RCC 7860 (cell line): ENCODE data around the gene PISD.

Experiments
- DNase-seq: peaks from one replicate; pipeline ENCODE4 v3.0.0-alpha.2; 2015; ENCODE audit warnings: low spot score
- FAIRE-seq: peaks from 2 replicates; lab custom pipeline; 2012; peaks lifted over from hg19 to GRCh38; lab: Jason Lieb, UNC

The PISD gene

DNA sequence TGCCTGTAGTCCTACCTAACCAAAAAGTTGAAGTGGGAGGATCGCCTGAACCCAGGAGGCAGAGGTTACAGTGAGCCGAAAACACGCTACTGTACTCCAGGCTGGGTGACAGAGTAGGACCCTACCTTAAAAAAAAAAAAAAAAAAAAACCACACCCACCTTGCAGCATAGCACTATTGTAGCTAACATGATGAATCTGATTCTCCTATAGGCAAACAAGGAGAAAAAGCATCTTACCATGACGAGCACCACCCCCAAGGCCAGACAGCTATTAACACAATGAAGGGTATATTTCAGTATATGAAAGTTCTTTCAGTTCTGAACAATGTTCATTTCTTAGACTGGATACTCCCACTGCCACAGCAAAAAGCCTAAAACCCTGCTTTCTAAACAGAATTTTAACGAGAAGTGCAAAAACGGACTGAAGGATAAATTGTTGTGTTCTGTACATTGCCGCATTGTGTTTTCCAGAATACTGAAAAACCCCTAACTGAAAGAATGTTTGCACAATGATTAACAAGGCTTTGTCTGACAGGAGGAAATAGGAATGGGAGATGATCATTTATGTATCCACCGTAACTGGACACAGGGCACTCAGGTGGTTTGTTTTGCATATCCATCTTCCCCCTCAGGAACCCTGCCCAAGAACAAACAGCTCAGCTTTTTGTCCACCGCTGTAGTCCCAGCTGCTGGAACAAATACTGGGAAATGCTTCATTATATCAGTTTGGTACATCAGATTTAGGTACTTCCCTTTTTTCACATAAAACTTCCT is 8.9 kb downstream of the PISD start:
- FAIRE-seq = peak; percentile 77
- peak; percentile 64 for DNase-seq

DNA sequence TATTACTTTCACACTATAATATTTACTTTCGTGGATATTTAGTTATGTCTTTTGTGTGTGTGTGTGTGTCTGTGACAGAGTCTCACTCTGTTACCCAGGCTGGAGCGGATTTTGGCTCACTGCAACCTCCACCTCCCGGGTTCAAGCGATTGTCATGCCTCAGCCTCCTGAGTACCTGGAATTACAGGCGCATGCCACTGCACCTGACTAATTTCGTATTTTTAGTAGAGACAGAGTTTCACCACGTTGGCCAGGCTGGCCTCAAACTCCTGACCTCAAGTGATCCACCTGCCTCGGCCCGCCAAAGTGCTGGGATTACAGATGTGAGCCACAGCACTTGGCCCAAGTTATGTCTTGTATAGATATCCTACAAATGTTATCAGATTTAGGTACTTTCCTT is 9.9 kb downstream of the PISD start:
- FAIRE-seq (no peak), DNase-seq (no peak)

DNA sequence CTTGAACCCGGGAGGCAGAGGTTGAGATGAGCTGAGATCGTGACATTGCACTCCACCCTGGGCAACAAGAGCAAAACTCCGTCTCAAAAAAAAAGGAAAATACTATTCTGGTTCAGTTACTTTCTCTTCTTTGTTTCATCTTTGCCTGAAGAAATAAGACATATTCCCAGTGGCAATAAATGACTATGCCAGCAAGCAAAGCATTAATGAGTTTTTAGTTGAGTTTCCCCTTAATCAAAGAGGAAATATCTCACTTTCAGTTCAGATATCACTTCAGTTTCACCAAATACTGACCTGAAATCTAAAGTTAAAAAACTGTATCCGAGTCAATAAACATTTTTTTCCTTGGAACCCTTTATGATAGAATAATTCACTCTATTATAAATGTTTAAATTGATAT is 10.4 kb downstream of the PISD start:
- DNase-seq (no peak), FAIRE-seq (no peak)

DNA sequence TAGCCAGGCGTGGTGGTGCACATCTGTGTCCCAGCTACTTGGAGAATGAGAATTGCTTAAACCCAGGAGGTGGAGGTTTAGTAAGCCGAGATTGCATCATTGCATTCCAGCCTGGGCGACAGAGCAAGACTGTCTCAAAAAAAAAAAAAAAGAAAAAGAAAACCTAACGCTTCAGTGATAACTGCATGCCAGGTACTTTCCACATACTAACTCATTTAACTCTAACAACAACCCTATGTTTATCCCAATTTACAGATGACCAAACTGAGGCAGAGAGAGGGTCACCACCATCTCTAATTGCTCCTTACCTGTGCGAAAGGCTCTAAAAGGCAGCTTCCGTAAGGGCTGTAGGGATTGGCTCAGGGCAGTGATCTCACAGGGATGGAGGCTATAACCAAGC is 11.6 kb downstream of the PISD start:
- FAIRE-seq (peak; percentile 90), DNase-seq (peak; percentile 75)

DNA sequence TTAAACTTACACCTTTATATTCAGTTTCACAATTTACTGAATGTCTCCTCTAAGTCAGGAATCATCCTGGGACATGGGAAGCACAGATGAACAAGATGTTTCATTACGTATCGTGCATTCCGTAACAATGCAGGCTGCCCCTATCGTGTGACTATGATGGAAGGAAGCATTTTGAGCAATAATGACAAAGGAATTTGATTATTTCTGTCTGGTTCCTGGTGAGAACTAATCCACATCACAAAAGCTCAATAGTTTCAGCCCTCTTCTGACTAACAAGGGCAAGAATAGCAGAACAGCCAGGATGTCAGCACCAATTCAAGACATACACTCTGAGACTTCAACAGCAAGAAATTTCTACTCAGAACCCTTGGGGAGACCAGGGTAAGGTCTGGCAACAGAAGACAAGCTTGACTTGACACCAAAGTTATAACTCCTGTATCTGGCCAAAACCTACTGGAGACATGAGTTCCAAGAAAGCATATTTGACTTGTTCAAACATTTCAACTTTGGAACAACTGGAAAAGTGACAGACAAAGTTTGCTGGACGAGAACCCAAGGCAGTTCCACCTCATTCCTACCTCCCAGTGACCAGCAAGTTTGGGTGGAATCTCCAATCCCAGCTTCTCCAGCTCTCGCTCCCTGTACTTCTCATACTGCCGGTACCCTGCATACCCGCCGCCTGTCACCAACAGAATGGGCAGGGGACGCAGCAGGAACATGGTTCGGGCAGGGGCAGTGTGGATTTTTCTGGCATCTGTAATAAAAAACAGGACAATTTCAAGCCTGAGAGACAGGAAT is 14.3 kb downstream of the PISD start:
- no peak for FAIRE-seq
- DNase-seq = peak; percentile 57

DNA sequence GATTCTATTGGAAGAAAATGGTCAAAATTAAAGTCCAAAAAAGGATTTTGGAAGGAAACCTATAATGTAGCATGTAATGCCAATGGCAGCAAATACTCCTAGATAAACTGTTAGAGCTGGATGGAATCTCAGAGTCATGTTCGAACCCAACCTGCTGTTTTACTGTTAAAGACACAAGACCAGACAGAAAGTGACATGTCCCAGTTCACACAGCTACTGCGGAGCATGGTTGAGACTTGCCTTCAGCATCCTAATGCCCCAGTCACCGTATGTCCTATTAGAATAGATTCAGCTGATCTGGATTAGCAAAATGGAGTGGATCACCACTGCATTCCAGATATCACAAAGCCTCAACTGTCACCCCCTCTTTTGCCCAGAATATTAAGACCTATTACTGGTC is 14.9 kb downstream of the PISD start:
- no peak for DNase-seq
- FAIRE-seq = no peak

DNA sequence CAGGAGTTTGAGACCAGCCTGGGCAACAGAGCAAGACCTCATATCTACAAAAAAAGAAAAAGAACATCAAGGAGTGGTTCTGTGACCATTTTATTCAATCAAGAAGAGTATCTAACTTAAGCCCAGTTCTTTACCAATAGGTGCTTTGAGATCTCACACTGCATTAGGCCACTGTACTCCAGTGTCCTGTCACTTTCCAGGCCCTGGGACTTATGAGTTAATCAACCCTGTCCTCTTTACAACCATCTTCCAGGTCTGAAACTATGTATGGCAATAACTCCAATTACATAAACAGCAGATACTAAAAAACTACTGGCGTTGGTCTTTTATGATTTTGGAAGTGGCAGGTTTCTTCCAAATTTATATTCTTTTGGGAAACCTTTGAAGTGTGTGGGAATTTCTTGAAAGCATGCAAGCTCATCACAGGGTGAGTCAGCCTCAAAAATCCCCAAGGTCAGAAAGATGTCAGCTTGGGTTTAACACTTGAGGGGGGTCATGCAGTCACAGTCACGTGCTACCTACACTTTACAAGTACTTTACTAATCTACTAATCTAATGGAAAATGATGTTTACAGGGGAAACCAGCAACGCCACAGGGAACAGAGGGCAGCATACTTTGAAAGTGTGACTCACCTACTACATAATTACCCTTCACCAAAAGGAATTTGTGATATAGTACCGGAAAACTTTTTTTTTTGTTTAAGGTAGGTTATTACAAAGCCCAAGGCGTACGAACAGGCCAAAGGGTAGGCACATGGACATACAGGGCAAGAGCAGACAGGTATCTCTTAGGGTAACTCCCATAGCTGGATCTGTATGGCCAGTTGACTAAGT is 15.6 kb downstream of the PISD start:
- DNase-seq = peak; percentile 99
- FAIRE-seq = peak; percentile 97

DNA sequence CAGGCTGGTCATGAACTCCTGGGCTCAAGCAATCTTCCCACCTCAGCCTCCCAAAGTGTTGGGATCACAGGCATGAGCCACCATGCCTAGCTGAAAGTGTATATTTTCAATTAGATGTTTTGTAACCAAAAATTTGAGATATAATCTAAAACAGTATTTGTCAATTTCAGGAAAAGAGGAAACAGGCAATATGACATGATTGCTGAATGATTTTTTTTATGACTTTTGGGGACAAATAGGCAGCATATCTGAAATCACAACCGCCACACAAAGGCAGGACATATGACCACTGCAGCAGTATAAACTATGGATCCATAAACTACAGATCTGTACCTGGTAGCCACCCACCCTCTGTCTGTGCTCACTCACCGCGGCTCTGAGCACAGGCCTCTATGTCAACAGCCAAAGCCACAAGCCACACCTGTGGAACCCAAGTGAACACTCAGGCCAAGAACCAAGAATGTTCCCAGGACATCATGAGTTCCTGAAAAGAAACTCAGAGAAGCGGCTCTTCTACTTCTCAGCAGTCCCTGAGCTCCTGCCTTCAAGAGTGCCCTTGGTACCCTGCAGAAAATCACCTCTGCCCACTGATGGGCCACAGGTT is 22.5 kb downstream of the PISD start:
- DNase-seq = no peak
- no peak for FAIRE-seq

DNA sequence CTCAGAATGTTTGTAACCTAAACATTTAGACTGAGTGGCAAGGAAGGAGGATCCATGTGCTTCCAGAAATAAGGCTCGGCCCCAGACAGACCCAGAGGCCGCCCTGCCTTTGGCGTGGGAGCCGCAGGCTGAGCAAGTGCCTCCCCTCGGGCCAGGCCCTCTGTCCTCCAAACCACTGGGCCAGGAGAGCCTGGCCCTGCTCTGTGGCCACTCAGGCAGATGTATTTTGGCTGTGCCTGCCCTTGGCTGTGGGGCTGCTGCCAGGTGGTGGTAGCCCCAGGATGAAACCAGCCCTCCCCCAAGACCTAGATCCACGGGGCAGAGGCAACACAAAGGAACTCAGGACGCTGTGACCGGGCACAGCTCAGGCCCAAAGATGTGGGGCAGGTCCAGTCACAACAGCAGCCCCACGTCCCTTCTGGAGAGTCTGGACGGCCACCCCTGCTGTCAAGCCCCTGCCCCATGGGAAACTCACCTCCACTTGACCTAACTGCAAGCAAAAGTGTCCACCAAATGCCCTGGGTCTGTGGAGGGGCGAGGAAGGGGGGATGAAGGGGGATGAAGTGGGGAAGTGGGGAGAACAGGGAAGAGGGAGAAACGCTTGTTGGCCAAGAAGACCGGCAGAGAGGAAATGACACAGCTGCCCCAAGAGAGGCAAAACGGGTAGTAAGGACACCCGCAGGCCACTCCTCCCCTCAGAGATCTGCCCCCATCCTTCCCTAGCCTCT is 24.0 kb downstream of the PISD start:
- peak; percentile 69 for FAIRE-seq
- peak; percentile 61 for DNase-seq

DNA sequence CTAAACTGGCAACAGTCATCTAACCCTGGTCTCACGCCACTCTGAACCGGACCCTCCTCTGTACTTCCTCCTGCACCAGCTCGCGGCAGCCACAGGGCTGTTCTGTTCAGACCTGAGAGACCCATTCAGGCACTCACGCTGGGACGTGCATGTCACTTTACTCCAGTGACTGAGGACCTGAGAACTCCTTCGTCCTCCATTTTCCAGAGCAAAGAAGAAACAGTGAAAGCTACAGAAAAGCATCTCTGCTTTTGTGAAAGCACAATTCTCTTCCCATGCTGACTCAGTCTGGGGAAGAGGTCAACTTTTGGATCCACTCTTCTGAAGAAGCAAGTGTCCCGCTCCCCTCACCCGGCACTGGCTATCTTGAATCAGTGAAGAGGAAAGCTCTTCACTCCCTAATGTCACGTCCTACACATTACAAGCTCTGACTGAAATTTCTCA is 24.5 kb downstream of the PISD start:
- FAIRE-seq (peak; percentile 80), DNase-seq (peak; percentile 57)

DNA sequence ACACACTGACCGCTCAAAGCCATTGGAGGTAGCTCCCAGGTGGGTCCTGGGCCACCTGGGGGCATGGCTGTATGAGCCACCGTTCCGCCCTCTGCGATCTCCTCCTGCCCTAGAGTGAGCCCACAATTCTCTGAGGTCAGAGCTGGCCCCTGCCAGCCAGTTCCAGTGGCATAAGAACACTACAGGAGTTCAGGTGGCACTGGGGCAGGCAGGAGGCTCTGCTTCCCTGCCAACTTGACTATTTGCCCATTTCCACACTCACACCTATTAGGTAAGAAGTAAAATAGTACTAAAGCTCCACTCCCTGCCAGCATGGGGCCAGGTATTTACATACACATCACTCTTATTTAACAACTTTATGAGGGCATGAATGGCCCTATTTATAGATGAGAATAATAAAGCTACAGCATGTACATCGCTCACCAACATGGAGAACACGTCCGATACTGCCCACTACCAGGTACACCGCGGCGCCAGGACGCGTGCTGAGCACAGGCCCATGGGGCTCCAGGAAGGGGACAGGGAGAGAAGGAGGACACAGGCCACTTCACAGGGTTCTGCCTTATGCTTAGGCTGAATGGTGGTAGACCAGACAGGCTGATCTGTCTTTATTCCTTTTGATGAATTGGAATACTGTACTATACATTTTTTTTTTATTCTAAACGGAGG is 26.2 kb downstream of the PISD start:
- DNase-seq (no peak), FAIRE-seq (no peak)

DNA sequence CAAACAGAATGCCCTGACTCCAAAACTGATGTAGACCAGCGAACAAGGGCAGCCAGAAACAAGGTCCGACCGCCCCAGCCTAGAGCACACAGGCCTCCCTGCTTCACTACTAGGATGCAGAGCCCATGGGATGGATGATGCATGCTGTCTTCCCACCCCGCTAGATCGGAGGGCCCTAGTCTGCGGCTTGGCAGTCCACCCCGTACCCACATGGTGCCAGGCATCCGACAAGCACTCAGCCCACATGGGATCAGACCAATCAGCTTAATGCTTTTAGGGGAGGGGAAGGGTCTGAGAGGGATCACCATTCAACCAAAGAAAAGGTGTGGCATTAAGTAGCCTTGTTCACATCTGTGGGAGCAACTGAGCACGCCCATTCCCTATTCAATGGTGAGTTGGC is 30.6 kb downstream of the PISD start:
- no peak for FAIRE-seq
- DNase-seq = no peak

DNA sequence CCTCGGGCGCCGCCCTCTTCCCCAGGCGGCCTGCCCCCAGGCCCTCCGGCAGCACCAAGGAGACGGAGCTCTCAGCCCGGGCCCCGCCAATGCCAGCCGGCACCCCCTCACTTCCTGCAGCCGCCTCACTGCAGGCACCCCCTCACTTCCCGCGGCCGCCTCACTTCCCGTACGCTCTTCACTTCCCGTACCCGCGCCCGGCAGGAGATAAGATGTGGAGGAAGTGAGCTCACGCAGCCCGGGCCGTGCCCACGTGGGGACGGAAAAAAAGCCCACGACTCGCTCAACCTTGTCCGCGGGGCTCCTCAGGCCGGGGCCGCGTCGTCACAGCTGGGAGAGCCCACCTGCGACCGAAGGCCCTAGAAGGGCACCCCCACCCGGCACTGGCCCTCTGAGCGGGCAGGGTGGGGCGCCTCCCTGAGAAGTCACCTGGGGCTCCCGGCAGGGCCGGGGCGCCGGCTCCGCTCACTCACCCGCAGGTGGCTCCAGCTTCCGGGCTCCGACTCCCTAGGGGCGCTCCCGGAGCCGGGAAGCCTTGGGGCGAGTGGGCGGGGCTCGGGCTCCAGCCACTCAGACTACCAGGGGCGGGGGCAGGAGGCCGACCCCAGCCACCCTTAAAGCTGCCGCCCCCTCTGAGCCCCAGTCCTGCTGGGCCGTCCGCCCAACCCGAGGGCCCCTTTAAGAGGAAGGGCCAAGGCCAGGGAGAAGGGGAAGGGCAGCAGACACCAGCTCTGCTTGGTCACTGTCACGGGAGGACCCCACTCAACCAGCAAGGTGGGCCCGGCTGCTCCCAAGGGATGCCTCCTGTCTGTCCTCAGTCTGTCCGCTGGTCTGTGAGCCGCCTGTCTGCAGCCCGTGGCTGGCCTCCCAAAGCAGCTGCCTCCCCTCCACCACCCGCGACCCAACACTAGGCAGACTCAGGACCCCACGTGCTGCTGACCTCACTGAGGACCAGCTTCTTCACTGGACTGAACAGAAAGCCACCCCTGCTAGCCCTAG is 31.4 kb downstream of the PISD start:
- FAIRE-seq = no peak
- peak; percentile 63 for DNase-seq

DNA sequence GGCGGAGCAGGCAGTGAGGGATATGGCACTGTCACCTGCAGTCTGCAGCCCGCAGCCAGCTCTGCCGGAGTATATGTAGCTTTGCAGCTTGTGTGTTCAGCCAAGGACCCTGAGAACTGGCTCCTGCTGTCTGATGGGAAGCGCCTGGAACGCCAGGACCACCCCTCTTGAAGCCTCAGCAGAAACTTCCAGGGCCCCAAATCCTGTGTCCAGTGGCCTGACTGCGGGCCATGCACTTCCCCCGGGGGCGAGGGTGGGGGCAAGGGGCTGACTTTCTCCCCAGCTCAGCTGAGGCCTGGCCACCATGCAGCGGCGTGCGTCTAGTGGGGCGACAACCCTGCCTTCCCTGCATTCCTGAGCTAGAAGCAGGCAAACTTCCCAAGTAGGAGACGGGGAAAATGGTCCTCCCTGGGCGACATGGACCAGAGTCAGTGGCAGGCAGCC is 32.3 kb downstream of the PISD start:
- no peak for FAIRE-seq
- DNase-seq = no peak

DNA sequence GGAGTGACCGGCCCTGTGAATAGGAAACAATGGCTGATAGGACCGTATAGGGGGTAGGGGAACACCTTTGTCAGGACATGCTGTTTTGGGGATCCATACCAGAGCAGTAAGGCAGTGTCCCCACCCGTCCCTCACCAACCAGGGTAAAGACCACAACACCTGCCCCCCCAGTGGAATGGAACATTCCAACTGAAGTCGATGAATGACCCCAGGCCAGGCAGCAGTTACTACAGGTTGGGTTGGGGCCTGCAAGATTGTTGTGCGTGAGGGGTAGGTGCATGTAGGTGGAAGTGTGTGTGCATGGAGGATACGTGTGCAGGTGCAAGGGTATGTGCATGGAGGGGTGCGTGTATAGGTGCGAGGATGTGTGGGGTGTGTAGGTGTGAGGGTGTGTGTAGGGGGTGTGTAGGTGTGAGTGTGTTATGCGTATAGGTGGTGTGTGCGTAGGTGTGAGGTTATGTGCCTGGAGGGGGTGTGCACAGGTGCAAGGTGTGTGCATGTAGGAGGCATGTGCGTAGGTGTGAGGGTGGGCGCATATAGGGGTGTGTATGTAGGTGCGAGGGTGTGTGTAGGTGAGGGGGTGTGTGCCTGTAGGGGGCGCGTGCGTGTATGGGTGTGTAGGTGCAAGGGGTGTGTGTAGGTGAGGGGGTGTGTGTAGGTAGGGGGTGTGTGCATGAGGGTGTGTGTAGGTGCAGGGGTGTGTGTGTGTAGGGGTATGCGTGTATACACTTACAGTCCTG is 32.9 kb downstream of the PISD start:
- no peak for DNase-seq
- FAIRE-seq = no peak

DNA sequence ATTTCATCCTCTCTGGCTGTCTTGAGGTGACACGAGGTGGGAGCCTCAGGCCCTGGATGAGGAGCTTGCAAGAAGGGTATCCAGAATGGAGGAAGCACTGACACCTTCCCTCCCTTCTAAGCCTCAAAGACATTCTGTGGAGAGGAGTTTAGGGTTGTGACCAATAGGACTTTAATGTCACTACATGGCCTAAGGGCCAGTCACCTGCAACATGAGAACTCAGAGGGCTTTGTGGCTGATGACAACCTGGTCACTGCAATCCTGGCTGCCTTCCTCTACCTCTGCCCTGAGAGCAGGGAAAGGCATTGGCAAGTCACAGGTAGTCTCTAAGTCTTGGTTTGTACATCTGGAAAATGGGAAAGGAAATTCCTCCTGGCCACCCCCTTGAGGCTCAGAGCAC is 33.7 kb downstream of the PISD start:
- no peak for DNase-seq
- FAIRE-seq = no peak

DNA sequence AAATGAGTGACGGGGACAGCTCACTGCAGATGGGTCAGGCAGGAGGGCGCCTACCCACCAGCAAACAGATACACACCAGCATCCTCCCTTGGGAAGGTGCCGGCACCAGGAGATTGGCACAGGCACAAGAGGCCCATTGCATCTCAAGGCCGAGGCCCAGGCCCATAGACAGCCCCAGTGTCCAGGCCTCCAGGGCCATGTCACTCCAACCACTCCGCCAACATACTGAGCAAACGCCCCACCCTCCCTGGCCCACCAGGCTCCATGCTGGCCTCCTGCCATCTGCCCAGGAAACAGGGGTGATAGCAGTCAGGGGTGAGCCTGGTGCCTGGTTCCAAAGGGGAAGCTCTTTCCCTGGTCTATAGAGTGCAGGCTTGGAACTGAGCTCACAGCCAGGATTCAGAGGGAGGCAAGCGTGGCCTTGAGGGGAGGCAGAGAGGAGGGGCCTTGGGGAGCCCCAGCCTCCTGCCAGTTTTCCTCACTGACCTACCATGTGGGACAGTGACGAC is 34.7 kb downstream of the PISD start:
- DNase-seq (no peak), FAIRE-seq (no peak)
